ENCODE results near the gene TNKS2.

Gene TNKS2

GRCh38 chr10:91820144-91820543 lies 21.9 kb downstream of the TNKS2 start:
- Histone ChIP-seq H3K4me3 (no peak overlapping the region), H3K27ac (no peak overlapping the region)
- TF ChIP-seq, protein P1, sequence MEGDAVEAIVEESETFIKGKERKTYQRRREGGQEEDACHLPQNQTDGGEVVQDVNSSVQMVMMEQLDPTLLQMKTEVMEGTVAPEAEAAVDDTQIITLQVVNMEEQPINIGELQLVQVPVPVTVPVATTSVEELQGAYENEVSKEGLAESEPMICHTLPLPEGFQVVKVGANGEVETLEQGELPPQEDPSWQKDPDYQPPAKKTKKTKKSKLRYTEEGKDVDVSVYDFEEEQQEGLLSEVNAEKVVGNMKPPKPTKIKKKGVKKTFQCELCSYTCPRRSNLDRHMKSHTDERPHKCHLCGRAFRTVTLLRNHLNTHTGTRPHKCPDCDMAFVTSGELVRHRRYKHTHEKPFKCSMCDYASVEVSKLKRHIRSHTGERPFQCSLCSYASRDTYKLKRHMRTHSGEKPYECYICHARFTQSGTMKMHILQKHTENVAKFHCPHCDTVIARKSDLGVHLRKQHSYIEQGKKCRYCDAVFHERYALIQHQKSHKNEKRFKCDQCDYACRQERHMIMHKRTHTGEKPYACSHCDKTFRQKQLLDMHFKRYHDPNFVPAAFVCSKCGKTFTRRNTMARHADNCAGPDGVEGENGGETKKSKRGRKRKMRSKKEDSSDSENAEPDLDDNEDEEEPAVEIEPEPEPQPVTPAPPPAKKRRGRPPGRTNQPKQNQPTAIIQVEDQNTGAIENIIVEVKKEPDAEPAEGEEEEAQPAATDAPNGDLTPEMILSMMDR (IDR thresholded peaks at IDR 0.05), result no peak
- no peak for DNase-seq (ENCODE audit: low spot score)

GRCh38 chr10:91824076-91824475 lies 25.9 kb downstream of the TNKS2 start:
- Histone ChIP-seq H3K27ac (no peak overlapping the region), H3K4me3 (no peak overlapping the region)
- TF ChIP-seq, protein P1 (IDR thresholded peaks at IDR 0.05), result no peak
- no peak for DNase-seq (ENCODE audit: low spot score)

DNA sequence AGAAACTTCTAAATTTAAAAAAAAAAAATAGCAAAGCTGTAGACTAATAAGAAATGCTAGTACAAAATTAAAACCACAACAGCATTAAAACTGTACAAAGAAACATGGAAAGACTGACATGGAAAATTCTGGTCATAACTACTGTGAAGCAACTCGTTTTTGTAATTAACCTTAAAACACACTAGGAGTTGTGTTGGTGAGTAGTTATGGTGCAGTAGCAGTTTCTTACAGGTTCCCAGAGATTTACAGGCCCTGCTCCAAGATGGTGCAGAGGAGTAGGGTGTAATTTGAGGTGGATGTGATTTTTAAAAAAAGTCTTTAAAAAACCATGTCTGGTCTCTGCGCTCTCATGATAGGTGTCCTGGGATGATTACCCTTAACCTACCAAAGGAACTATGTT lies 31.0 kb downstream of the TNKS2 start:
- DNase-seq (ENCODE audit: low spot score), result no peak
- TF ChIP-seq, protein P1 (IDR thresholded peaks at IDR 0.05), result no peak
- Histone ChIP-seq H3K4me3 (no peak overlapping the region), H3K27ac (no peak overlapping the region)

- no peak for DNase-seq (ENCODE audit: low spot score)
- TF ChIP-seq, protein P1 (IDR thresholded peaks at IDR 0.05), result no peak
- no peak overlapping the region for H3K4me3 ChIP-seq
- no peak overlapping the region for H3K27ac ChIP-seq
Measured at GRCh38 chr10:91838199-91838598, 40.0 kb downstream of the TNKS2 start.

DNA sequence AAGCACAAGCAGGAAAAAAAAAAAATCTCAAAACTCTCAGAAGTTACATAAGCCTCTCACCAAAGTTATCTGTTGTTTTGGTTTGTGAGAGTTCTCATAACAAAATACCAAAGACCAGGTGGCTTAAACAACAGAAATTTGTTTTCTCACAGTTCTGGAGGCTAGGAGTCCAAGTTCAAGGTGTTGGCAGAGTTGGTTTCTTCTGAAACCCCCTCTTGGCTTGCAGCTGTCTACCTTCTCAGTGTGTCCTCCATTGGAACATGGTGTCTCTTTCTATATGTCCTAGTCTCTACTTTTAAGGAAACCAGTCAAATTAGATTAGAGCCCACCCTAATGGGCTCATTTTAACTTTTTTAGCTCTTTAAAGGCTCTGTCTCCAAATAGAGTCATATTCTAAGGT lies 44.9 kb downstream of the TNKS2 start:
- H3K27ac ChIP-seq, result no peak overlapping the region
- TF ChIP-seq, protein P1 (IDR thresholded peaks at IDR 0.05), result no peak
- DNase-seq (ENCODE audit: low spot score), result no peak
- no peak overlapping the region for H3K4me3 ChIP-seq

DNA sequence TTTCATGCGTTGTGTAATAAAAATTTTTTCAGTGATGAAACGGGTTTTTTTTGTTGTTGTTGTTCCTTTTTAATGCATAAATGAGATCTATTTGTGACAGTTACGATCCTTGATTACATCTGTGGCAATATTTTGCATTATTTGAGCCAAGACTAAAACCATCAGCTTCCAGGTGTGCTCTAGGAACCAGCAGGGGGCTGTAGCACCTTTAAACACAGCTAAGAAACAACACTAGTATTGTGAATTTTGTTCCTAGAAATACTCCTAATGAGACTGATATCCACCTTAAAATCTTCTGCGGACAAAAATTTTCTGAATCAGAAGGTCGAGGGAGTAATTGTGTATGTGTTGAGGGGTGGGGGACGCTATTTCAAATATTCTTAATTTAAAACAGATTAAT lies 58.4 kb downstream of the TNKS2 start:
- no peak for DNase-seq (ENCODE audit: low spot score)
- Histone ChIP-seq H3K4me3 (no peak overlapping the region), H3K27ac (no peak overlapping the region)
- TF ChIP-seq, protein P1 (IDR thresholded peaks at IDR 0.05), result no peak

DNA sequence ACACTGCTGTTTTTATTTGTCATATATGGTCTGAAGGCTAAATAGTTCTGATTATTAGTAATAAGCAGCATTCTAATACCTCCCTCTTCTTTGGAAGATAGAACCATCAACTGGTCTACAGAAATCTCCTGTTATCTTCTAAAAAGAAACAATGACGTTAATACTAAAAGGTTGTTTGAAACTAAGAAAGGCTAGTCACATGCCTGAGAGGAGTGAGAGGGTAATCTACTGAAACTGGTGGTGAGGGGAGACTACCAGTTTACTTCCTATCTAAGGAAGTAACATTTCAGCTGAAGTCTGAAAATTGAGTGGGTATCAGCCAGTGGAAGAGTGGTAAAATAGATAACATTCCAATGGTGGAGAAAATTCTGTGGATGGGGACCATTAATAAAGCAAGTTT lies 62.7 kb downstream of the TNKS2 start:
- TF ChIP-seq, protein P1 (IDR thresholded peaks at IDR 0.05), result no peak
- Histone ChIP-seq H3K27ac (no peak overlapping the region), H3K4me3 (no peak overlapping the region)
- no peak for DNase-seq (ENCODE audit: low spot score)
